CMK (cell line): ENCODE data around the gene FBXL13.
"Not testable (repeated sequence)": the region's sequence is repeated elsewhere in the genome, so short reads cannot be mapped to it uniquely, and the experiment has no call there.

ENCODE experiments used
- DNase-seq: peaks from one replicate; pipeline ENCODE4 v3.0.0-alpha.2; 2010; ENCODE audit warnings: low read depth

The FBXL13 gene

DNA sequence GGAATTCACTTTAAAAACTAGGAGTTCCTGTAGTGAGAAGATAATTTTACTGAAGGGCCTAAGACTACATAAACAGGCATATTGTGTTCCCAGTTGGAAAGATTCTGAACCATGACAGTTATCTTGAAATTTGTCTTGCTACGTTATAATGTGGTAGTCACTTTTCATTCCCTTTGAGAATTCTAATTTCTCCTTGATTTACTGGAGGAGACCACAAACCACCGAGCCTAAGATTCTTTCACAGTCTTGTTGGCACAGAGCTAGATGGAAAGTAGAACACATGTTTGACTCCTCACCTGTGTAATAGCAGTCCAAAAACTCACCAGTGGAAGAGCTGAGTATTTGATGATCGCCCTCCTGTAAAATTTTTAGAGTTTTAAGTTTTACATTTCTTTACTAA is 5.2 kb upstream of the FBXL13 start:
- no peak for DNase-seq

DNA sequence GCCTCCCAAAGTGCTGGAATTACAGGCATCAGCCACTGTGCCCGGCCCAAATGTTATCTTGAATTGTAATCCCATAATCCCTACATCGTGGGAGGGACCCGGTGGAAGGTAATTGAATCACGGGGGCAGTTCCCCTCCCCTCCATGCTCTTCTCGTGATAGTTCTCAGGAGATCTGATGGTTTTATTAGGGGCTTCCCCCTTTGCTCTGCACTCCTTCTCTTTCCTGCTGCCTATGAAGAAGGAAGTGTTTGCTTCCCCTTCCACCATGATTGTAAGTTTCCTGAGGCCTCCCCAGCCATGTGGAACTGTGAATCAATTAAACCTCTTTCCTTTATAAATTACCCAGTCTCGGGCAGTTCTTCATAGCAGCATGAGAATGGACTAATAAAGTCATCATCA is 3.6 kb upstream of the FBXL13 start:
- DNase-seq: not testable (repeated sequence)

DNA sequence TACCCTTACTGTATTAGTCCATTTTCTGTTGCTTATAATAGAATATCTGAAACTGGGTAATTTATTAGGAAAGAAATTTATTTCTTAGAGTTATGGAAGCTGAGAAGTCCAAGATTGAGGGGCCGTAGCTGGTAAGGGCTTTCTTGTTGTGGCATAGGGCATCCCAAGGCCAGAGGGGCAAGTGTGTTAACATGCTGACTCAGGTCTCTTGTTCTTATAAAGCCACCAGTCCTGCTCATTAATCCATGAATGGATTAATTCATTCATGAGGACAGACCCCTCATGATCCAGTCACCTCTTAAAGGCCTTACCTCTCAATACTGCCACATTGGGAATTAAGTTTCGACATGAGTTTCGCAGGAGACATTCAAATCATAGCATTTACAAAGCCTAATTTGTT is 2.7 kb upstream of the FBXL13 start:
- no peak for DNase-seq

DNA sequence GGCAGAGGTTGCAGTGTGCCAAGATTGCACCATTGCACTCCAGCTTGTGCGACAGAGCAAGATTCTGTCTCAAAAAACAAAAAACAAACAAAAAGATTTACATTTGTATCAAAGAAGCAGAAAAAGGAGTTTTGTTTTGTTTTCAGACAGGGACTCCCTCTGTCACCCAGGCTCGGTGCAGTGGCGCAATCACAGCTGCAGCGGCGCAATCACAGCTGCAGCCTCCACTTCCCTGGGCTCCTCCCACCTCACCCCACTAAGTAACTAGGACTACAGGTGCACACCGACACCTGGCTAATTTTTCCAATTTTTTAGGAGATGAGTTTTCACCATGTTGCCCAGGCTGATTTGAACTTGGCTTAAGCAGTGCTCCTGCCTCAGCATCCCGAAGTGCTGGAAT is 2.2 kb upstream of the FBXL13 start:
- no peak for DNase-seq

DNA sequence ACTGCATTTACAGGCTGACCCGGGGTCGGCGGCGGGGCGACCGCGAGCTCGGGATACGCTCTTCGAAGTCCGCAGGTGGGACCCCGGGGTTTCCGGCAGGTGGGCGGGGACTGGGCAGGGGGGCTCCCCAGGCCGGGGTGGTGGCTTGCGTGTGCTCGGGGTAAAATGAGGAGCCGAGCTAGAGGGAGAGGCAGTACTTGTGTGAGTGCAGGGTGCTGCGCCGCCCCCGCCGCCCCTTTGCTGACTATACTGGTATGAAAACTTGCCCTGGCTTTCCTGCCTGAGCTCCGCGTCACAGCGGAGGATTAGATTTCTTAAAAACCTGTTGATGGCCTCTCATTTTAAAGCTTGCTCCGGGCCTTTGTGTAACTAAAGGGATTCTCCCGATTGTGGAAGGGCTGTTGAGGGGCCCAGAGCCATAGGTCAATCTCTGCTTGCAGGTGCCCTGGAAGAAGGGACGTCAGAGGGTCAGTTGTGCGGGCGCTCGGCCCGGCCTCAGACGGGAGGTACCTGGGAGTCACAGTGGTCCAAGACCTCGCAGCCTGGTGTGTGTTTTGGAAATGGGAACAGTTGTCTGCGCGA is 832 bp upstream of the FBXL13 start:
- no peak for DNase-seq

DNA sequence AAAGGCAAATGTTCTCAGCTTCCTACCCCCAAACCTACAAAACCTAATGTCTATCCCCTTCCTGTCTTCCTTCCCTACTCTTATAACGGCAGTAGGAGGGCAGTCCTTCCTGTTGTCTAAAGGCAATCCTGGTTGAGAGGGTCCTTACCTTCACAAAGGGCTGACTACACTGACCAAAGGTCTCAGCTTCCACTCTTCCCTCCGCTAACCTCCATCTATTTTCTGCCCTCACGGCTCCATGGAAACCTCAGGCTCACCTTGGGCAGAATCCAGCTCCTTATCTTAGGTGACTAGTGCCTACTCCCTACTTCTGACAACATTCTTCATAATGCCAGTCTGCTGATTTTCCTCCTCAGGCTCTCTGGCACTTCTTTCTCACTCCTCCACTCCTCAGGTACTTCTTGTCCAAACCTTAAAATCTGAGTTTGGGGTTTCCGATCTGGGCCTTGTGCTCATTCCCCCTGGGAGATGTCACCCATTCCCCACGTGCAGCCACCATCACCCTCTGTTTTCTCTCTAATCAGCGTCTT is 542 bp downstream of the FBXL13 start:
- DNase-seq: no peak

DNA sequence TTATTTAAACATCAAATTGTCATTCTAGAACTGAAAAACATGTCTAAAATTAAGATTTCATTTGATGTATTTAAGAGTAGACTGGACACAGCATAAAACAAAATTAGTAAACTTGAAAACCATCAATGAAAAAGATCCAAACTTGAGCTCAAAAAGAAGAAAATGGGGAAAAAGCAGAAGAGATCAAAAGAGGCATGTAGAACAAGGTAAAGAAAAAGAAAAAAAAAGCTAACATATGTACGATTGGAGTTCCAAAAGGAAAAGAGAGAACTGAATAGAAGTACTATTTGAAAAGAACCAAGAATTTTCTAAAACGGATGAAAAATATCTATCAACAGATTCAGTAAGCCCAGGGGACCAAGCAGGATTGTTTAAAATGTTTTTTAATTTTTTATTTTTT is 3.6 kb downstream of the FBXL13 start:
- DNase-seq: no peak

DNA sequence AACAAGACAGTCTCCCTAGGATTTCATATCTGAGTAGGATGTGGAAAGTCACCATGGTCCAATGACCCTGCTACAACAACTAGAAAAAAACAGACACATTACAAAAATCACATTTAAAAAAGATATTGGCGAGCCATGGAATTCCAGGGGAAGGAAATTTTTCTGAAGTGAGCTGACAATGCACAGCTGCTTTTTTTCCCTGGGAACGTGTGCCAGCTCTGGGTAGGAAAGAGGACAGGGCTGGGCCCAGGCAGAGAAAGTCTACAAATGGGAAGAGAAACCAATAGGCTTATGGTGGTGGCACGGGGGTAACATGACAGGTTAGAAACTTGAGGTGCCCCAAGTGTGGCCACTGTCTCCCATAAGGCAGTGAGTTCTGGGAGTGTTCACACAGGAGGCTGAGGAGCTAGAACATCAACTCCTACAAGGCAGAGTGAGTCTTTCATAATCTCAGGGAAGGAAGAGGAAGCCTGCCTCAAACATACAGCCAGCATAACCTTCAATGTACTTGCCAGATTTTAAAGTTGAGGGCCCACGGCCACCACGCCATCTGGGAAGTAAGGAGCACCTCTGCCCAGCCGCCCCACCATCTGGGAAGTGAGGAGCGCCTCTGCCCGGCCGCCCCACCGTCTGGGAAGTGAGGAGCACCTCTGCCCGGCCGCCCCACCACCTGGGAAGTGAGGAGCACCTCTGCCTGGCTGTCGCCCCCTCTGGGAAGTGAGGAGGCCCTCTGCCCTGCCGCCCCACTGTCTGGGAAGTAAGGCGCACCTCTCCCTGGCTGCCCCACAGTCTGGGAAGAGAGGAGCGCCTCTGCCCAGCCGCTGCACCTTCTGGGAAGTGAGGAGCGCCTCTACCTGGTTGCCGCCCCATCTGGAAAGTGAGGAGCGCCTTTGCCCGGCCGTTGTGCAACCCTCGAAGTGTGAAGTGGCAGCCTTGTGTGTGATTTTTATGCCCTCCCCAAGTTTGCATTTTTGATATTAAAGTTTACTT is 5.9 kb downstream of the FBXL13 start:
- DNase-seq: no peak

DNA sequence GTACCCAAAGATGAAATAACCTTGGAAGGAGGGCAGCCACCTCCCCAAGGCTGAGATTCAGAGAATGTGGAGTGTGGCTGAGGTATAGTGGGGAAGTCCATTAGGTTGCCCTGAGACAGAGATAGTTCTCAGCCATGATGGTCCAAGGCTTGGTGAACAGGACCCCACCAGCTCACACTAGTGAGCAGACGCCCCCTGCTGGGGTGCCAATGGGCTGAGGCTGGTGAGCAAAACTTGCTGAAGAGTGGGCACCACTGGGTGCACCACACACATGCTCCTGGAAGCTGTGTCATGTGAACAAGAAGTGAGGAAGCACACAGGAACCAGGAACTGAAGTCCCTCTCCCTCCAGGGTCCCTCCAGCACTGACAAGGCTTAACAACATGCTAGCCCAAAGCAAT is 8.9 kb downstream of the FBXL13 start:
- peak; percentile 46 for DNase-seq

DNA sequence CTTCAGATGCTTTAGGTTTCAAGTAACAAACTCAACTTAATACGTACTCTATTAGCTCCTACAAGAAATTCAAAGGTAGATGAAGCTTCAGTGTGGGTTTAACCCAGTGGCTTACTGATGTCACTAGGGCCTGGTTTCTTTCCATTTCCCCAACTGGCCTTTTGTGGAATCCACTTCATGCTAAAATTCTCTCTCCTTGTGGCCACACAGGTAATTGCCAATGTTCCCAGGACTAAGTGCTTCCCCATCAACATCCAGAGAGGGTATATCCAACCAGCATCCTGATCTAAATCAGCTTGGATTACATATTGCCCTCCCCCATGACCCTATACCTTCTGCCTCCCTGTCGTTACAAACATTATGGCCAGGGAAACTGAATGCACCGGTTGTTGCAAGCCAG is 10.7 kb downstream of the FBXL13 start:
- DNase-seq: no peak

DNA sequence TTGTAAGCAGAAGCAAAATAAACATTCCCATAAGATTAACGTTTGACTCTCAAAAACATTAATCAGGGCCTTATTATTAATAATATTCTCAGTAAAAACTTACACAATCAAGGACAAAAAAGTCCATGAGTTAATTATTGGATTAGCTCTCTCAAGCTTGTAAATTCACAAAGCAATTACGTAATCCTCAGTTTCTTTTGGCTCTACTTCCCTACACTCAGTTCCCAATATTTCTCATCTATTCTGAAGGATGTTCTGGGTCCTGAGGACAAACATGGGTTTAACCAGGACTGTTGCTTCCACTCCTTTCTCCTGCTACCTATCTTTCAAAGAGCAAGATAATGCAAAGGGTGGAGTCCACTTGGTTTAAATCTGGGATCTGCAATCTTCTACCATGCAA is 15.1 kb downstream of the FBXL13 start:
- DNase-seq: no peak

DNA sequence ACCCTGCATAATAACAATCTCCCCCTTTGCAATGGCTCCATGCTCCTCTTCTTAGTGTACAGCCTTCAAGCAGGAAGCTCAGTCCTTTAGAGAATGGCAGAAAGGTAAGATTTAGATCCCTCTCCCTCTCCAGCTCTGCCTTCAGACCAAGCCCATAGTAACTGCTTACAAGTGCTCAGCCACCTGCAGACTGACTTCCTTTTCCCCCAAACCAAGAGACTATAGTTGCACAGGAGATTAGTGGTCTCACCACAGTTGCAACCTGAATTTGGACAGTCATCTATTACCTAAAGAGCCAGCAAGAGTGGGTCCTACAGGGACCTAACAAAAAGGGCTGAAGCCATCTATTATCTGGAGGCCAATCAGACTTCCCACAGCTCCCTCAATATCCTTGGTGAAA is 16.5 kb downstream of the FBXL13 start:
- DNase-seq: no peak

DNA sequence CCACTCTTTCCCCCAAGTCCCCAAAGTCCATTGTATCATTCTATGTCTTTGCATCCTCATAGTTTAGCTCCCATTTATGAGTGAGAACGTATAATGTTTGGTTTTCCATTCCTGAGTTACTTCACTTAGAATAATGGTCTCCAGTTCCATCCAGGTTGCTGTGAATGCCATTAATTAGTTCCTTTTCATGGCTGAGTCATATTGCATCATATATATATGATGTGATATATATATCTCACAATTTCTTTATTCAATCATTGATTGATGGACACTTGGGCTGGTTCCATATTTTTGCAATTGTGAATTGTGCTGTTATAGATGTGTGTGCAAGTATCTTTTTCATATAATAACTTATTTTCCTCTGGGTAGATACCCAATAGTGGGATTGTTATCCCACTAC is 18.6 kb downstream of the FBXL13 start:
- DNase-seq: not testable (repeated sequence)

DNA sequence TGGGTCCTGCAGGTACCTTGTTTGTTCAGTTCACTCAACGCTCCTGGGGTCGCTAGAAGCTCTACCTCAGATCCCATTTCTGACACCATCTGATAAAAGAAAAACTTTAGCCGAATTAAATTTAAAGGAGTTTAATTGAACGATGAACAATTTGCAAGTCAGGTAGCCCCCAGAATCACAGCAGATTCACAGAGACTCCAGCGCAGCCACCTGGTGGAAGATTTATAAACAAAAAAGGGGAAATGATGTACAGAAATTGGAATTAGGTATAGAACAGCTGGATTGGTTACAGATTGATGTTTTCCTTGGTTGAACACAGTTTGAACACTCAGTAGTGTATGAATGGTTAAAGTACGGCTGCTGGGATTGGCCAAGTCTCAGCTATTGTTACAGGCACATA is 23.1 kb downstream of the FBXL13 start:
- no peak for DNase-seq

DNA sequence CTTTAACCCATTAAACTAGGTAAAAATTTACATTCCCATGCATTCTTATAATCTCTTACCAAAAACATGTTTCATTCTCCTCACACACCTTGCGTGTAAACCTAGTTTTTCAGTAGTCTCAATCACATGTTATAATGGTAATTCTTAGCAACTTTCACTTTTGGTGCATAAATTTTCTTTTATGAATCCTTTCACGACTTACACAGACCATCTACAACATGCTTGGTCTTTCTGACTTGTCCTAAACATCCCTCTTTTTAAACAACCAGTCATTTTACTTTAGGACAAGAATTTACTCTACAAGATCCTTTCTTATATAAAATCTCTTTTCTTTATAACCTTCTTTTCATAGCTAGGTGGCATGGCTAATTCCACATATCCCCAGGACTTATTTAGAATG is 25.8 kb downstream of the FBXL13 start:
- DNase-seq: peak; percentile 24

DNA sequence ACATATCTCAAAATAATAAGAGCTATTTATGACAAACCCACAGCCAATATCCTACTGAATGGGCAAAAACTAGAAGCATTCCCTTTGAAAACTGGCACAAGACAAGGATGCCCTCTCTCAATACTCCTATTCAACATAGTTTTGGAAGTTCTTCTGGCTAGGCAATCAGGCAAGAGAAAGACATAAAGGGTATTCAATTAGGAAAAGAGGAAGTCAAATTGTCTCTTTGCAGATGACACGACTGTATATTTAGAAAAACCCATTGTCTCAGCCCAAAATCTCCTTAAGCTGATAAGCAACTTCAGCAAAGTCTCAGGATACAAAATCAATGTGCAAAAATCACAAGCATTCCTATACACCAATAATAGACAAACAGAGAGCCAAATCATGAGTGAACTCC is 32.8 kb downstream of the FBXL13 start:
- DNase-seq: not testable (repeated sequence)

DNA sequence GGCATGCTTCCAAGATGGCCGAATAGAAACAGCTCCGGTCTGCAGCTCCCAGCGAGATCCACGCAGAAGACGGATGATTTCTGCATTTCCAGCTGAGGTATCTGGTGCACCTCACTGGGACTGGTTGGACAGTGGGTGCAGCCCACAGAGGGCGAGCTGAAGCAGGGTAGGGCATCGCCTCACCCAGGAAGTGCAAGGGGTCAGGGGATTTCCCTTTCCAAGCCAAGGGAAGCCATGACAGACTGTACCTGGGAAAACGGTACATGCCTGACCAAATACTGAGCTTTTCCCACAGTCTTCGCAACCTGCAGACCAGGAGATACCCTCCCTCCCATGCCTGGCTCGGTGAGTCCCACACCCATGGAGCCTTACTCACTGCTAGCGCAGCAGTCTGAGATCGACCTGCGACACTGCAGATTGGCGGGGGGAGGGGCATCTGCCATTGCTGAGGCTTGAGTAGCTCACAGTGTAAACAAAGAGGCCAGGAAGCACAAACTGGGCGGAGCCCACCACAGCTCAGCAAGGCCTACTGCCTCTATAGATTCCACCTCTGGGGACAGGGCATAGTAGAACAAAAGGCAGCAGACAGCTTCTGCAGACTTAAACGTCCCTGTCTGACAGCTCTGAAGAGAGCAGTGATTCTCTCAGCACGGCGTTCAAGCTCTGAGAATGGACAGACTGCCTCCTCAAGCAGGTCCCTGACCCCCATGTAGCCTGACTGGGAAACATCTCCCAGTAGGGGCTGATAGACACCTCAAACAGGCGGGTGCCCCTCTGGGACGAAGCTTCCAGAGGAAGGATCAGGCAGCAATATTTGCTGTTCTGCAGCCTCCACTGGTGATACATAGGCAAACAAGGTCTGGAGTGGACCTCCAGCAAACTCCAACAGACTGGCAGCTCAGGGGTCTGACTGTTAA is 36.5 kb downstream of the FBXL13 start:
- peak; percentile 39 for DNase-seq

DNA sequence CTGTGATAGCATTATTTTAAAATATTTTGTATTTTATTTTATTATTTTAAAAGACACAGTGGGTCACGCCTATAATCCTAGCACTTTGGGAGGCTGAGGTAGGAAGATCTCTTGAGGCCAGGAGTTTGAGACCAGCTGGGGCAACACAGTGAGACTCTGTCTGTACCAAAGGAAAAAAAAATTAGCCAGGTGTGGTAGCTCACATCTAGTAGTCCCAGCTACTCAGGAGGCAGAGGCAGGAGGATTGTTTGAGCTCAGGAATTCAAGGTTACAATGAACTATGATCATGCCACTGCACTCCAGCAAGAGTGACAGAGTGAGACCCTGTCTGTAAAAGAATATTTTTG is 37.1 kb downstream of the FBXL13 start:
- no peak for DNase-seq

DNA sequence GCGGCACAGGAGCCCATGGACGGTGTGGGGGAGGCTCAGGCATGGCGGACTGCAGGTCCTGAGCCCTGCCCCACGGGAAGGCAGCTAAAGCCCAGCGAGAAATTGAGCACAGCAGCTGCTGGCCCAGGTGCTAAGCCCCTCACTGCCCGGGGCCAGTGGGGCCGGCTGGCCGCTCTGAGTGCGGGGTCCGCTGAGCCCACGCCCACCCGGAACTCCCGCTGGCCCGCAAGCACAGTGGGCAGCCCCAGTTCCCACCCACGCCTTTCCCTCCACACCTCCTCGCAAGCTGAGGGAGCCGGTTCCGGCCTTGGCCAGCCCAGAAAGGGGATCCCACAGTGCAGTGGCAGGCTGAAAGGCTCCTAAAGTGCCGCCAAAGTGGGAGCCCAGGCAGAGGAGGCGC is 40.3 kb downstream of the FBXL13 start:
- not testable (repeated sequence) for DNase-seq

DNA sequence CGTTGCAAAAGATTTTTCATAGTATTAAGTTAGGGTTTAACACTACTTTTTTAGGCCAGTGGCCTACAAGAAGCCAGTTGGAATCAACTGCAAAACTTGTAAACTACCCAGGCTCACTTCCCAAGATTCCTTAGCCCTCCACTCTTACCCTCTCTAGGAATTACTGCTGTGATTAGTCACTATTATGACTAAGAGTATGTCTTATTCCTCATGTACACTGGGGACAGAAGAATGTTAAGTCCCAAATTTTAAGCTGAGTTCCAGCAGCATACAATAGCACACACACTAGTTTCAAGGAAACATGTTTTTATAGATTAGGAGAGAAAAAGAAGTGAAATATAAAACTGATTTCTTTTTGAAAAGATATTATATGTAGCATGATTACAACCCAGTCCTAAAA is 42.8 kb downstream of the FBXL13 start:
- DNase-seq: no peak

DNA sequence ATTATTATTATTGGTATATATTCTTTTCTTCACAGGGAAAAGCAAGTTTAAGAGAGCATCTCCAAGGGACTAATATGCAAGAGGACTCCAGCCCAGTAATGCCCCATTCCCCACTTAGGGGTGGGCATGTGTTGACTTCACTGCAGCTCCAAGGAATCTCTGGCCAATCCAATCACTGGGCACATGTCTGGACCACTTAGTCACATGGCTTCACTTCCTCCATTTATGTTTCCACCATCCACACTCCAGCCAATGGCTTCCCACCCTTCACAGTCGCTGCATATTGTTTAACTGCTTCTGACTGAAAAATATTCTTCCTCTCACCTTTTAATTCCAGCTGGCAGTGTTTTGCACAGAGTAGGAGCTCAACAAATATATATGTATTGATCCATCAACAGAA is 43.6 kb downstream of the FBXL13 start:
- DNase-seq: no peak

DNA sequence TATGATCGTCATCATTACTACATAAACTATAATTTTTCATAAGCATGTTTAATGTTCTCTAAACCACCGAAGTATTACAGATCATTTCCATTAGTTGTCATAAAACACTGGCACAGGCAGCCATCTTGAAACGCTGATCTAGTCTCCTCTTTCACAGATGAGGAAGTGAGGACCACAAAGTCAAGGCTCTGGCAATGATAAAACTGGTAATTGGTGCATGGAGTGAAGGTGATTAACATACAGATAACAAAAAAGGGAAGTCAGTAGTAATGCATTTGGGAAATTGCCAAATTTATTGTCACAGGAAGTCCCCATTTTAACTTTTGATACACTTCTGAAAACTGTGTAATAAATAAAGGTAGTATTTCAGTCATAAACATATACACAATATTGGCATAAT is 49.3 kb downstream of the FBXL13 start:
- peak; percentile 12 for DNase-seq
